Measurements from ENCODE around the gene HAGHL.

DNA sequence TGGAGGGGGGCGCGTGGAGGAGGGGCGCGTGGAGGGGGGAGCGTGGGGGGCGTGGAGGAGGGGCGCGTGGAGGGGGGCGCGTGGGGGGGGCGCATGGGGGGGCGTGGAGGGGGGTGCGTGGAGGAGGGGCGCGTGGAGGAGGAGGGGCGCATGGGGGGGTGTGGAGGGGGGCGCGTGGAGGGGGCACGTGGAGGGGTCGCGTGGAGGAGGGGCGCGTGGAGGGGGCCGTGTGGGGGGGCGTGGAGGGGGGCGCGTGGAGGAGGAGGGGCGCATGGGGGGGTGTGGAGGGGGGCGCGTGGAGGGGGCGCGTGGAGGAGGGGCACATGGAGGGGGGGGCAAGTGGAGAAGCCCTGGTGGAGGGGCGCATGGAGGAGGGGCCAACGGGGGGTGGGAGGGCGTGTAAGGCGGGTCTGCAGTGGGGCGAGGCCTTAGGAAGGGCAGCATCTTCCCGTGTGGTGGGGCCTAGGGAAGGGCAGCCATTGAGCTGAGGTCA lies 40.9 kb downstream of the HAGHL start:
- TF ChIP-seq, protein P1, sequence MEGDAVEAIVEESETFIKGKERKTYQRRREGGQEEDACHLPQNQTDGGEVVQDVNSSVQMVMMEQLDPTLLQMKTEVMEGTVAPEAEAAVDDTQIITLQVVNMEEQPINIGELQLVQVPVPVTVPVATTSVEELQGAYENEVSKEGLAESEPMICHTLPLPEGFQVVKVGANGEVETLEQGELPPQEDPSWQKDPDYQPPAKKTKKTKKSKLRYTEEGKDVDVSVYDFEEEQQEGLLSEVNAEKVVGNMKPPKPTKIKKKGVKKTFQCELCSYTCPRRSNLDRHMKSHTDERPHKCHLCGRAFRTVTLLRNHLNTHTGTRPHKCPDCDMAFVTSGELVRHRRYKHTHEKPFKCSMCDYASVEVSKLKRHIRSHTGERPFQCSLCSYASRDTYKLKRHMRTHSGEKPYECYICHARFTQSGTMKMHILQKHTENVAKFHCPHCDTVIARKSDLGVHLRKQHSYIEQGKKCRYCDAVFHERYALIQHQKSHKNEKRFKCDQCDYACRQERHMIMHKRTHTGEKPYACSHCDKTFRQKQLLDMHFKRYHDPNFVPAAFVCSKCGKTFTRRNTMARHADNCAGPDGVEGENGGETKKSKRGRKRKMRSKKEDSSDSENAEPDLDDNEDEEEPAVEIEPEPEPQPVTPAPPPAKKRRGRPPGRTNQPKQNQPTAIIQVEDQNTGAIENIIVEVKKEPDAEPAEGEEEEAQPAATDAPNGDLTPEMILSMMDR (IDR thresholded peaks at IDR 0.05), result no peak
- TF ChIP-seq BHLHE40 (IDR thresholded peaks at IDR 0.05; ENCODE audit: low read depth, low read length) (no peak), CHD2 (IDR thresholded peaks at IDR 0.05; ENCODE audit: low read length, partially characterized antibody) (no peak)
- TF ChIP-seq, protein P2, sequence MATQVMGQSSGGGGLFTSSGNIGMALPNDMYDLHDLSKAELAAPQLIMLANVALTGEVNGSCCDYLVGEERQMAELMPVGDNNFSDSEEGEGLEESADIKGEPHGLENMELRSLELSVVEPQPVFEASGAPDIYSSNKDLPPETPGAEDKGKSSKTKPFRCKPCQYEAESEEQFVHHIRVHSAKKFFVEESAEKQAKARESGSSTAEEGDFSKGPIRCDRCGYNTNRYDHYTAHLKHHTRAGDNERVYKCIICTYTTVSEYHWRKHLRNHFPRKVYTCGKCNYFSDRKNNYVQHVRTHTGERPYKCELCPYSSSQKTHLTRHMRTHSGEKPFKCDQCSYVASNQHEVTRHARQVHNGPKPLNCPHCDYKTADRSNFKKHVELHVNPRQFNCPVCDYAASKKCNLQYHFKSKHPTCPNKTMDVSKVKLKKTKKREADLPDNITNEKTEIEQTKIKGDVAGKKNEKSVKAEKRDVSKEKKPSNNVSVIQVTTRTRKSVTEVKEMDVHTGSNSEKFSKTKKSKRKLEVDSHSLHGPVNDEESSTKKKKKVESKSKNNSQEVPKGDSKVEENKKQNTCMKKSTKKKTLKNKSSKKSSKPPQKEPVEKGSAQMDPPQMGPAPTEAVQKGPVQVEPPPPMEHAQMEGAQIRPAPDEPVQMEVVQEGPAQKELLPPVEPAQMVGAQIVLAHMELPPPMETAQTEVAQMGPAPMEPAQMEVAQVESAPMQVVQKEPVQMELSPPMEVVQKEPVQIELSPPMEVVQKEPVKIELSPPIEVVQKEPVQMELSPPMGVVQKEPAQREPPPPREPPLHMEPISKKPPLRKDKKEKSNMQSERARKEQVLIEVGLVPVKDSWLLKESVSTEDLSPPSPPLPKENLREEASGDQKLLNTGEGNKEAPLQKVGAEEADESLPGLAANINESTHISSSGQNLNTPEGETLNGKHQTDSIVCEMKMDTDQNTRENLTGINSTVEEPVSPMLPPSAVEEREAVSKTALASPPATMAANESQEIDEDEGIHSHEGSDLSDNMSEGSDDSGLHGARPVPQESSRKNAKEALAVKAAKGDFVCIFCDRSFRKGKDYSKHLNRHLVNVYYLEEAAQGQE (IDR thresholded peaks at IDR 0.05), result no peak
